HepG2 (cell line): ENCODE results near the gene CASP6. TPM values are rescaled to one million over a fixed set of nuclear protein-coding genes. Genes with fewer than 3 reads are reported as not detected.
"Not testable (repeated sequence)": the region's sequence is repeated elsewhere in the genome, so short reads cannot be mapped to it uniquely, and the experiment has no call there.

Source experiments
- ATAC-seq: fragments of 200-7000 bp; cut with Tn5 transposase; 3 replicates; pipeline ENCODE4 v1.9.1; 2020; ENCODE audit warnings: mild to moderate bottlenecking, moderate library complexity
- BruUV-seq: library from RNA; stranded (reverse); fragments of 400-500 nt; replicated peaks from 2 replicates; lab custom pipeline; 2021; lab: Mats Ljungman, UMichigan
- CTCF ChIA-PET: fragments of 300-600 bp; formaldehyde crosslinking; extraction: SDS; loops from one replicate; lab custom pipeline; 2021; ENCODE audit warnings: low total read pairs, inconsistent platforms, low intra/inter-chr PET ratio; lab: Yijun Ruan, JAX
- POLR2A ChIA-PET: fragments of 350-600 bp; sonication (Branson Sonifier 250); formaldehyde crosslinking; loops from one replicate; lab custom pipeline; 2020; ENCODE audit warnings: antibody characterized with exemption, inconsistent platforms; lab: Yijun Ruan, JAX
- DNase-seq: peaks from one replicate; pipeline ENCODE4 v3.0.0-alpha.2; 2015; ENCODE audit warnings: low spot score
- FAIRE-seq: peaks from 3 replicates; lab custom pipeline; 2011; peaks lifted over from hg19 to GRCh38; lab: Jason Lieb, UNC
- H2AFZ ChIP-seq: one replicate; pipeline ENCODE4 v1.6.1; 2011; ENCODE audit warnings: low read length, inconsistent platforms
- H3K27ac ChIP-seq: fragments of 300-600 bp; 3 replicates; pipeline ENCODE4 v1.8.0; 2011; ENCODE audit warnings: mixed run types, mild to moderate bottlenecking, mixed read lengths, low read length, inconsistent platforms; ENCODE audit not compliant: insufficient read depth; ENCODE audit errors: extremely low read length
- H3K27me3 ChIP-seq, 2 experiments: fragments of 200-600 bp in 1 of 2; 2 replicates in 1 of 2; 3 replicates in 1 of 2; pipeline versions ENCODE4 v1.6.0 to v1.8.0; 2011; ENCODE audit warnings: low read length in 2 of 2, mild to moderate bottlenecking in 2 of 2, moderate library complexity in 2 of 2, inconsistent platforms in 1 of 2; ENCODE audit not compliant: insufficient read depth in 2 of 2, control insufficient read depth in 1 of 2
- H3K36me3 ChIP-seq, 2 experiments: fragments of 200-600 bp in 1 of 2; replicated peaks in 1 of 2; 2 replicates in 1 of 2; 3 replicates in 1 of 2; pipeline versions ENCODE4 v1.5.1 to v1.8.0; 2011; ENCODE audit warnings: low read length in 2 of 2, inconsistent platforms in 1 of 2; ENCODE audit not compliant: insufficient read depth in 2 of 2, control insufficient read depth in 1 of 2
- H3K4me1 ChIP-seq: 2 replicates; pipeline ENCODE4 v1.5.1; 2012; ENCODE audit warnings: low read length, inconsistent platforms; ENCODE audit not compliant: insufficient read depth
- H3K4me2 ChIP-seq: 2 replicates; pipeline ENCODE4 v1.6.0; 2011; ENCODE audit warnings: low read depth, low read length, inconsistent platforms
- H3K4me3 ChIP-seq, 3 experiments: fragments of 200-600 bp in 1 of 3; sonication (generic), shearing (Covaris generic) in 1 of 3; replicated peaks in 1 of 3; 2 replicates each; pipeline ENCODE4 v1.5.1; 2011 to 2016; ENCODE audit warnings: low read length in 3 of 3, inconsistent platforms in 2 of 3, low read depth in 2 of 3, mild to moderate bottlenecking in 2 of 3, control low read depth in 1 of 3, mixed read lengths in 1 of 3; ENCODE audit not compliant: insufficient read depth in 1 of 3
- H3K79me2 ChIP-seq: one replicate; pipeline ENCODE4 v1.6.1; 2011; ENCODE audit warnings: low read length, inconsistent platforms; ENCODE audit not compliant: insufficient read depth
- H3K9ac ChIP-seq: 2 replicates; pipeline ENCODE4 v1.6.0; 2011; ENCODE audit warnings: mild to moderate bottlenecking, low read depth, low read length, inconsistent platforms; ENCODE audit not compliant: insufficient read depth
- H3K9me3 ChIP-seq: 2 replicates; pipeline ENCODE4 v1.5.1; 2012; ENCODE audit warnings: mild to moderate bottlenecking, low read length
- H4K20me1 ChIP-seq: 2 replicates; pipeline ENCODE4 v1.6.0; 2011; ENCODE audit warnings: inconsistent platforms, mild to moderate bottlenecking, low read length, moderate library complexity; ENCODE audit not compliant: insufficient read depth
- CBFB ChIP-seq: sonication (generic); formaldehyde crosslinking; IDR thresholded peaks from 2 replicates; pipeline ENCODE4 v1.4.0; 2020; ENCODE audit warnings: missing genetic modification reagents
- DPF2 ChIP-seq: sonication (generic); formaldehyde crosslinking; IDR thresholded peaks from 2 replicates; pipeline ENCODE4 v1.4.0; 2020; ENCODE audit warnings: mild to moderate bottlenecking, low read depth, missing genetic modification reagents, borderline replicate concordance
- MTA3 ChIP-seq: sonication (generic); formaldehyde crosslinking; IDR thresholded peaks from 2 replicates; pipeline ENCODE4 v1.4.0; 2020; ENCODE audit warnings: missing genetic modification reagents
- ZKSCAN8 ChIP-seq: IDR thresholded peaks from 2 replicates; pipeline ENCODE4 v1.6.1; 2016; ENCODE audit warnings: borderline replicate concordance, missing genetic modification reagents, missing compliant biosample characterization
- WGBS: methylation state at CpG from one replicate; pipeline ENCODE4 v1.1.6; 2017; ENCODE audit warnings: low lambda C conversion rate; 5-methylcytosine and 5-hydroxymethylcytosine counted together
- in situ Hi-C: cut with HindIII; loops from 2 replicates; pipeline ENCODE4 v1.10.0; 2017; ENCODE audit warnings: low pct_unique_long_range_greater_than_20kb; ENCODE audit not compliant: extremely low pct_ligation_motif_present
- intact Hi-C: fragments of 100-400 bp; cut with micrococcal nuclease; formaldehyde crosslinking; loops from one replicate; pipeline ENCODE4 v1.10.0; 2022; ENCODE audit not compliant: unreplicated experiment
- polyA plus RNA-seq, 8 experiments: library from polyadenylated mRNA; depleted of rRNA in 3 of 8; stranded (reverse) in 7 of 8; unstranded in 1 of 8; fragments of >200 nt; fragmentation: Illumina TruSeq in 4 of 8; extraction: Trizol in 4 of 8; gene quantifications; 2 replicates each; pipeline versions ENCODE4 v1.2.1 to v1.2.3, GENCODE V29; 2011 to 2016; ENCODE audit warnings: low read depth in 4 of 8, missing spikeins in 1 of 8, mixed read lengths in 1 of 8; ENCODE audit not compliant: insufficient read depth in 1 of 8
- total RNA-seq, 5 experiments: library from RNA; depleted of rRNA; stranded (reverse); fragments of >200 nt; fragmentation: Illumina TruSeq; extraction: Trizol; gene quantifications; 2 replicates each; pipeline ENCODE4 v1.2.3, GENCODE V29; 2016; ENCODE audit warnings: low read depth in 1 of 5
- TF ChIP-seq, protein P1 (sequence below): sonication (generic); formaldehyde crosslinking; IDR thresholded peaks from 2 replicates; pipeline ENCODE4 v1.4.0; 2020; ENCODE audit warnings: missing genetic modification reagents, mild to moderate bottlenecking, borderline replicate concordance
- TF ChIP-seq, protein P2 (sequence below): sonication (generic); formaldehyde crosslinking; IDR thresholded peaks from one replicate; pipeline ENCODE4 v1.5.1; 2020; ENCODE audit warnings: mild to moderate bottlenecking, missing genetic modification reagents; ENCODE audit errors: not compliant biosample characterization

Gene CASP6
- total and polyA plus RNA-seq, 2 of the 13 experiments (the other 11 are each of a cell fraction or from before 2014, with no cell fraction given): 19.7 to 34.6 TPM

DNA sequence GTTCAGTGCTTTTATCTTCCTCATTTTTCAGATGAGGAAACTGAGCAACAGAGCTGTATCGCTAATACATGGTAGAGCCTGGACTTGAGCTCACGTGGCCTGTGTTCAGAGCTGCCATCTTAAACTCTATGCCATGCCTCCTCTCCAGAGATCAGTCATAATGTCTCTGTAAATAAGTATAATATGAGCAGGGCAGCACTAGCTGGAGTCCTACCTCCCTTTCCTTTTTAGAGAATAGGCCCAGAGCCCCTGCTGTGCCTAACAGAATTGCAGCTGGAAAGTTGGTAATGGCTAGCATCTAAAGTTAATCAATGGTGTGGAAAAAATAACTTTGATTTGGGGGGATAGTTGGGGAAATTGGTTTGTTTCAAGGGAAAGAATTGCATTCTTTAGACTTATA lies 20.4 kb downstream of the CASP6 start:
- ChIA-PET CTCF (no interaction called here), POLR2A (no interaction called here)
- no TSS peak for BruUV-seq
- FAIRE-seq (no peak), DNase-seq (no peak), ATAC-seq (no peak)
- intact Hi-C loops (no loop called here), in situ Hi-C loops (no loop called here)
- no peaks in the 10 kb centered on the region for H3K27me3 ChIP-seq
- H3K79me2 ChIP-seq: no peaks in the 10 kb centered on the region
- H3K4me1 ChIP-seq: no peaks in the 10 kb centered on the region
- no peak overlapping the region for H3K9ac ChIP-seq
- no peak overlapping the region for H2AFZ ChIP-seq
- no peaks in the 10 kb centered on the region for H3K9me3 ChIP-seq
- TF ChIP-seq ZKSCAN8 (CRISPR knock-in tag): no peak
- TF ChIP-seq DPF2 (CRISPR knock-in tag): no peak
- TF ChIP-seq, protein P1, sequence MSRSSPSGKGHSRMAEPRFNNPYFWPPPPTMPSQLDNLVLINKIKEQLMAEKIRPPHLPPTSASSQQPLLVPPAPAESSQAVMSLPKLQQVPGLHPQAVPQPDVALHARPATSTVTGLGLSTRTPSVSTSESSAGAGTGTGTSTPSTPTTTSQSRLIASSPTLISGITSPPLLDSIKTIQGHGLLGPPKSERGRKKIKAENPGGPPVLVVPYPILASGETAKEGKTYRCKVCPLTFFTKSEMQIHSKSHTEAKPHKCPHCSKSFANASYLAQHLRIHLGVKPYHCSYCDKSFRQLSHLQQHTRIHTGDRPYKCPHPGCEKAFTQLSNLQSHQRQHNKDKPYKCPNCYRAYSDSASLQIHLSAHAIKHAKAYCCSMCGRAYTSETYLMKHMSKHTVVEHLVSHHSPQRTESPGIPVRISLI (CRISPR knock-in tag): no peak
- no peak for TF ChIP-seq CBFB (CRISPR knock-in tag)
- TF ChIP-seq MTA3 (CRISPR knock-in tag): no peak
- TF ChIP-seq, protein P2, sequence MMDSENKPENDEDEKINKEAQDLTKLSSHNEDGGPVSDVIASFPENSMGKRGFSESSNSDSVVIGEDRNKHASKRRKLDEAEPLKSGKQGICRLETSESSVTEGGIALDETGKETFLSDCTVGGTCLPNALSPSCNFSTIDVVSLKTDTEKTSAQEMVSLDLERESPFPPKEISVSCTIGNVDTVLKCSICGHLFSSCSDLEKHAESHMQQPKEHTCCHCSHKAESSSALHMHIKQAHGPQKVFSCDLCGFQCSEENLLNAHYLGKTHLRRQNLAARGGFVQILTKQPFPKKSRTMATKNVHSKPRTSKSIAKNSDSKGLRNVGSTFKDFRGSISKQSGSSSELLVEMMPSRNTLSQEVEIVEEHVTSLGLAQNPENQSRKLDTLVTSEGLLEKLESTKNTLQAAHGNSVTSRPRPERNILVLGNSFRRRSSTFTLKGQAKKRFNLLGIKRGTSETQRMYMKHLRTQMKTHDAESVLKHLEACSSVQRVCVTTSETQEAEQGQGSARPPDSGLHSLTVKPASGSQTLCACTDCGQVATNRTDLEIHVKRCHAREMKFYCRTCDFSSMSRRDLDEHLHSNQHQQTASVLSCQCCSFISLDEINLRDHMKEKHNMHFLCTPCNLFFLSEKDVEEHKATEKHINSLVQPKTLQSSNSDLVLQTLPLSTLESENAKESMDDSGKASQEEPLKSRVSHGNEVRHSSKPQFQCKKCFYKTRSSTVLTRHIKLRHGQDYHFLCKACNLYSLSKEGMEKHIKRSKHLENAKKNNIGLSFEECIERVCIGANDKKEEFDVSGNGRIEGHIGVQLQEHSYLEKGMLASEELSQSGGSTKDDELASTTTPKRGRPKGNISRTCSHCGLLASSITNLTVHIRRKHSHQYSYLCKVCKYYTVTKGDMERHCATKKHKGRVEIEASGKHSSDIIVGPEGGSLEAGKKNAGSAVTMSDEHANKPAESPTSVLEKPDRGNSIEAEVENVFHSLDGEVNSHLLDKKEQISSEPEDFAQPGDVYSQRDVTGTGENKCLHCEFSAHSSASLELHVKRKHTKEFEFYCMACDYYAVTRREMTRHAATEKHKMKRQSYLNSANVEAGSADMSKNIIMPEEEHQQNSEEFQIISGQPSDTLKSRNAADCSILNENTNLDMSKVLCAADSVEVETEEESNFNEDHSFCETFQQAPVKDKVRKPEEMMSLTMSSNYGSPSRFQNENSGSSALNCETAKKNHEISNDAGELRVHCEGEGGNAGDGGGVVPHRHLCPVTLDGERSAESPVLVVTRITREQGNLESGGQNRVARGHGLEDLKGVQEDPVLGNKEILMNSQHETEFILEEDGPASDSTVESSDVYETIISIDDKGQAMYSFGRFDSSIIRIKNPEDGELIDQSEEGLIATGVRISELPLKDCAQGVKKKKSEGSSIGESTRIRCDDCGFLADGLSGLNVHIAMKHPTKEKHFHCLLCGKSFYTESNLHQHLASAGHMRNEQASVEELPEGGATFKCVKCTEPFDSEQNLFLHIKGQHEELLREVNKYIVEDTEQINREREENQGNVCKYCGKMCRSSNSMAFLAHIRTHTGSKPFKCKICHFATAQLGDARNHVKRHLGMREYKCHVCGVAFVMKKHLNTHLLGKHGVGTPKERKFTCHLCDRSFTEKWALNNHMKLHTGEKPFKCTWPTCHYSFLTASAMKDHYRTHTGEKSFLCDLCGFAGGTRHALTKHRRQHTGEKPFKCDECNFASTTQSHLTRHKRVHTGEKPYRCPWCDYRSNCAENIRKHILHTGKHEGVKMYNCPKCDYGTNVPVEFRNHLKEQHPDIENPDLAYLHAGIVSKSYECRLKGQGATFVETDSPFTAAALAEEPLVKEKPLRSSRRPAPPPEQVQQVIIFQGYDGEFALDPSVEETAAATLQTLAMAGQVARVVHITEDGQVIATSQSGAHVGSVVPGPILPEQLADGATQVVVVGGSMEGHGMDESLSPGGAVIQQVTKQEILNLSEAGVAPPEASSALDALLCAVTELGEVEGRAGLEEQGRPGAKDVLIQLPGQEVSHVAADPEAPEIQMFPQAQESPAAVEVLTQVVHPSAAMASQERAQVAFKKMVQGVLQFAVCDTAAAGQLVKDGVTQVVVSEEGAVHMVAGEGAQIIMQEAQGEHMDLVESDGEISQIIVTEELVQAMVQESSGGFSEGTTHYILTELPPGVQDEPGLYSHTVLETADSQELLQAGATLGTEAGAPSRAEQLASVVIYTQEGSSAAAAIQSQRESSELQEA (CRISPR knock-in tag): no peak
- no peaks in the 10 kb centered on the region for H3K36me3 ChIP-seq
- no peak overlapping the region for H3K27ac ChIP-seq
- no peaks in the 10 kb centered on the region for H4K20me1 ChIP-seq
- no peak overlapping the region for H3K4me3 ChIP-seq
- WGBS: 100% methylated on average over 2 of the region's 2 CpGs
- no peak overlapping the region for H3K4me2 ChIP-seq

DNA sequence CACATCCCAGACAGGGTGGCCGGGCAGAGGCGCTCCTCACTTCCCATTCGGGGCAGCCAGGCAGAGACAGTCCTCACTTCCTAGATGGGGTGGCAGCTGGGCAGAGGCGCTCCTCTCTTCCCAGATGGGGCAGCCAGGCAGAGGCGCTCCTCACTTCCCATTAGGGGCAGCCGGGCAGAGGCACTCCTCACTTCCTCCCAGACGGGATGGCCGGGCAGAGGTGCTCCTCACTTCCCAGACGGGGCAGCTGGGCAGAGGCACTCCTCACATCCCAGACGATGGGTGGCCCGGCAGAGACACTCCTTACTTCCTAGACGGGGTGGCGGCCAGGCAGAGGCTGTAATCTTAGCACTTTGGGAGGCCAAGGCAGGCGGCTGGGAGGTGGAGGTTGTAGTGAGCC lies 24.3 kb downstream of the CASP6 start:
- ATAC-seq, H3K27ac ChIP-seq, H3K9me3 ChIP-seq, H3K4me3 ChIP-seq, CTCF ChIA-PET, H4K20me1 ChIP-seq, DNase-seq, H3K9ac ChIP-seq, POLR2A ChIA-PET, H3K4me2 ChIP-seq, FAIRE-seq, H3K36me3 ChIP-seq, H3K4me1 ChIP-seq, BruUV-seq, intact Hi-C loops, in situ Hi-C loops, H3K27me3 ChIP-seq, H3K79me2 ChIP-seq, H2AFZ ChIP-seq: not testable (repeated sequence)
- WGBS: no CpG with 5 or more reads among the region's 14 CpGs
